ENCODE results near the gene RAI14.
"Not testable (repeated sequence)": the region's sequence is repeated elsewhere in the genome, so short reads cannot be mapped to it uniquely, and the experiment has no call there.

RAI14 gene

GRCh38 chr5:34806532-34806931, 150.4 kb downstream of the RAI14 start:
- Histone ChIP-seq H3K4me1 (ENCODE audit: insufficient read depth, low read length) (peaks cover 11% of the 10 kb centered on the region; the same call in 1 of the 2 replicates), H3K9ac (ENCODE audit: low read depth, low read length) (no peak overlapping the region), H3K4me3 (ENCODE audit: low read length) (no peak overlapping the region), H3K27me3 (ENCODE audit: insufficient read depth, low read length) (no peaks in the 10 kb centered on the region), H3K36me3 (ENCODE audit: insufficient read depth, low read length) (peaks cover 70% of the 10 kb centered on the region), H3K9me3 (ENCODE audit: insufficient read depth, low read depth, low read length) (no peaks in the 10 kb centered on the region), H3K27ac (ENCODE audit: low read depth, low read length) (no peak overlapping the region)
- 79% methylated on average over 6 of the region's 6 CpGs for WGBS

GRCh38 chr5:34811706-34812105, 155.6 kb downstream of the RAI14 start:
- H3K27me3 ChIP-seq (ENCODE audit: insufficient read depth, low read length), result no peaks in the 10 kb centered on the region
- peaks cover 6% of the 10 kb centered on the region; the same call in 1 of the 2 replicates for H3K4me1 ChIP-seq (ENCODE audit: insufficient read depth, low read length)
- no peak overlapping the region for H3K9ac ChIP-seq (ENCODE audit: low read depth, low read length)
- peaks cover 85% of the 10 kb centered on the region for H3K36me3 ChIP-seq (ENCODE audit: insufficient read depth, low read length)
- 88% methylated on average over 1 of the region's 1 CpG for WGBS
- no peaks in the 10 kb centered on the region for H3K9me3 ChIP-seq (ENCODE audit: insufficient read depth, low read depth, low read length)
- no peak overlapping the region for H3K27ac ChIP-seq (ENCODE audit: low read depth, low read length)
- no peak overlapping the region for H3K4me3 ChIP-seq (ENCODE audit: low read length)

GRCh38 chr5:34813509-34813908, 157.4 kb downstream of the RAI14 start:
- no peak overlapping the region for H3K27ac ChIP-seq (ENCODE audit: low read depth, low read length)
- no peaks in the 10 kb centered on the region for H3K27me3 ChIP-seq (ENCODE audit: insufficient read depth, low read length)
- H3K4me3 ChIP-seq (ENCODE audit: low read length), result no peak overlapping the region
- no peak overlapping the region for H3K9ac ChIP-seq (ENCODE audit: low read depth, low read length)
- no peaks in the 10 kb centered on the region for H3K9me3 ChIP-seq (ENCODE audit: insufficient read depth, low read depth, low read length)
- H3K36me3 ChIP-seq (ENCODE audit: insufficient read depth, low read length), result peaks cover 91% of the 10 kb centered on the region
- 100% methylated on average over 2 of the region's 3 CpGs for WGBS
- no peaks in the 10 kb centered on the region for H3K4me1 ChIP-seq (ENCODE audit: insufficient read depth, low read length)

- H3K4me3 ChIP-seq (ENCODE audit: low read length), result no peak overlapping the region
- H3K4me1 ChIP-seq (ENCODE audit: insufficient read depth, low read length), result no peaks in the 10 kb centered on the region
- H3K36me3 ChIP-seq (ENCODE audit: insufficient read depth, low read length), result peaks cover 93% of the 10 kb centered on the region
Measured at GRCh38 chr5:34817558-34818351, 161.6 kb downstream of the RAI14 start.

GRCh38 chr5:34818717-34819116, 162.6 kb downstream of the RAI14 start:
- H3K36me3 ChIP-seq (ENCODE audit: insufficient read depth, low read length), result peaks cover 93% of the 10 kb centered on the region
- WGBS, result 99% methylated on average over 3 of the region's 3 CpGs
- no peaks in the 10 kb centered on the region for H3K4me1 ChIP-seq (ENCODE audit: insufficient read depth, low read length)
- H3K9me3 ChIP-seq (ENCODE audit: insufficient read depth, low read depth, low read length), result no peaks in the 10 kb centered on the region
- no peaks in the 10 kb centered on the region for H3K27me3 ChIP-seq (ENCODE audit: insufficient read depth, low read length)
- H3K27ac ChIP-seq (ENCODE audit: low read depth, low read length), result no peak overlapping the region
- no peak overlapping the region for H3K9ac ChIP-seq (ENCODE audit: low read depth, low read length)
- no peak overlapping the region for H3K4me3 ChIP-seq (ENCODE audit: low read length)

More at GRCh38 chr5:34817558-34818351, 161.6 kb downstream of the RAI14 start:
- Histone ChIP-seq H3K27me3 (ENCODE audit: insufficient read depth, low read length) (no peaks in the 10 kb centered on the region), H3K27ac (ENCODE audit: low read depth, low read length) (no peak overlapping the region), H3K9me3 (ENCODE audit: insufficient read depth, low read depth, low read length) (no peaks in the 10 kb centered on the region), H3K9ac (ENCODE audit: low read depth, low read length) (no peak overlapping the region)
- 97% methylated on average over 2 of the region's 3 CpGs for WGBS

- Histone ChIP-seq H3K4me1 (ENCODE audit: insufficient read depth, low read length) (no peaks in the 10 kb centered on the region), H3K27me3 (ENCODE audit: insufficient read depth, low read length) (no peaks in the 10 kb centered on the region), H3K9me3 (ENCODE audit: insufficient read depth, low read depth, low read length) (no peaks in the 10 kb centered on the region), H3K27ac (ENCODE audit: low read depth, low read length) (no peak overlapping the region), H3K9ac (ENCODE audit: low read depth, low read length) (no peak overlapping the region), H3K36me3 (ENCODE audit: insufficient read depth, low read length) (peaks cover 91% of the 10 kb centered on the region), H3K4me3 (ENCODE audit: low read length) (no peak overlapping the region)
- WGBS, result 96% methylated on average over 1 of the region's 1 CpG
Measured at GRCh38 chr5:34820593-34820992, 164.5 kb downstream of the RAI14 start.

- Histone ChIP-seq H3K9me3 (ENCODE audit: insufficient read depth, low read depth, low read length) (no peaks in the 10 kb centered on the region), H3K4me1 (ENCODE audit: insufficient read depth, low read length) (no peaks in the 10 kb centered on the region), H3K27me3 (ENCODE audit: insufficient read depth, low read length) (no peaks in the 10 kb centered on the region), H3K27ac (ENCODE audit: low read depth, low read length) (no peak overlapping the region), H3K36me3 (ENCODE audit: insufficient read depth, low read length) (peaks cover 93% of the 10 kb centered on the region), H3K9ac (ENCODE audit: low read depth, low read length) (no peak overlapping the region), H3K4me3 (ENCODE audit: low read length) (no peak overlapping the region)
- WGBS, result 96% methylated on average over 8 of the region's 8 CpGs
Measured at GRCh38 chr5:34822956-34823715, 167.0 kb downstream of the RAI14 start.

- 65% methylated on average over 6 of the region's 6 CpGs for WGBS
- no peak overlapping the region for H3K27ac ChIP-seq (ENCODE audit: low read depth, low read length)
- no peaks in the 10 kb centered on the region for H3K27me3 ChIP-seq (ENCODE audit: insufficient read depth, low read length)
- H3K36me3 ChIP-seq (ENCODE audit: insufficient read depth, low read length), result peaks cover 95% of the 10 kb centered on the region
- H3K4me1 ChIP-seq (ENCODE audit: insufficient read depth, low read length), result no peaks in the 10 kb centered on the region
- no peak overlapping the region for H3K4me3 ChIP-seq (ENCODE audit: low read length)
- no peaks in the 10 kb centered on the region for H3K9me3 ChIP-seq (ENCODE audit: insufficient read depth, low read depth, low read length)
- H3K9ac ChIP-seq (ENCODE audit: low read depth, low read length), result no peak overlapping the region
Measured at GRCh38 chr5:34826347-34826746, 170.2 kb downstream of the RAI14 start.

GRCh38 chr5:34827588-34828506, 171.7 kb downstream of the RAI14 start:
- WGBS, result 96% methylated on average over 6 of the region's 6 CpGs
- H3K9me3 ChIP-seq (ENCODE audit: insufficient read depth, low read depth, low read length), result no peaks in the 10 kb centered on the region
- peaks cover 97% of the 10 kb centered on the region for H3K36me3 ChIP-seq (ENCODE audit: insufficient read depth, low read length)
- no peak overlapping the region for H3K27ac ChIP-seq (ENCODE audit: low read depth, low read length)
- H3K9ac ChIP-seq (ENCODE audit: low read depth, low read length), result no peak overlapping the region
- no peaks in the 10 kb centered on the region for H3K4me1 ChIP-seq (ENCODE audit: insufficient read depth, low read length)
- no peak overlapping the region for H3K4me3 ChIP-seq (ENCODE audit: low read length)
- no peaks in the 10 kb centered on the region for H3K27me3 ChIP-seq (ENCODE audit: insufficient read depth, low read length)

GRCh38 chr5:34830827-34831226, 174.7 kb downstream of the RAI14 start:
- not testable (repeated sequence) for H3K9me3 ChIP-seq (ENCODE audit: insufficient read depth, low read depth, low read length); H3K9ac ChIP-seq (ENCODE audit: low read depth, low read length); H3K27ac ChIP-seq (ENCODE audit: low read depth, low read length); H3K27me3 ChIP-seq (ENCODE audit: insufficient read depth, low read length); H3K4me1 ChIP-seq (ENCODE audit: insufficient read depth, low read length); H3K4me3 ChIP-seq (ENCODE audit: low read length)
- peaks cover 80% of the 10 kb centered on the region for H3K36me3 ChIP-seq (ENCODE audit: insufficient read depth, low read length)
- 86% methylated on average over 6 of the region's 7 CpGs for WGBS

- no peak overlapping the region for H3K9ac ChIP-seq (ENCODE audit: low read depth, low read length)
- H3K36me3 ChIP-seq (ENCODE audit: insufficient read depth, low read length), result peaks cover 75% of the 10 kb centered on the region
- no peak overlapping the region for H3K27ac ChIP-seq (ENCODE audit: low read depth, low read length)
- H3K27me3 ChIP-seq (ENCODE audit: insufficient read depth, low read length), result no peaks in the 10 kb centered on the region
- no peak overlapping the region for H3K4me3 ChIP-seq (ENCODE audit: low read length)
- peaks cover 4% of the 10 kb centered on the region; the same call in 1 of the 2 replicates for H3K4me1 ChIP-seq (ENCODE audit: insufficient read depth, low read length)
- no peaks in the 10 kb centered on the region for H3K9me3 ChIP-seq (ENCODE audit: insufficient read depth, low read depth, low read length)
Measured at GRCh38 chr5:34831303-34831702, 175.2 kb downstream of the RAI14 start.

Data from HUES64 (cell line).